HG02973 (cell line): ENCODE results near the gene CPNE2.
"Not testable (repeated sequence)": the region's sequence is repeated elsewhere in the genome, so short reads cannot be mapped to it uniquely, and the experiment has no call there.

ENCODE experiments used
- ATAC-seq: cut with Tn5 transposase; IDR thresholded peaks from one replicate; pipeline ENCODE4 v1.9.1; 2021; ENCODE audit warnings: moderate library complexity; ENCODE audit not compliant: unreplicated experiment

Gene CPNE2

GRCh38 chr16:57091975-57092785 lies at the start of gene CPNE2:
Gene CPNE2, plus strand, starts transcription at chr16:57092583. Its CDS starts 18,160 bp downstream, at chr16:57110743.
- no peak for ATAC-seq

DNA sequence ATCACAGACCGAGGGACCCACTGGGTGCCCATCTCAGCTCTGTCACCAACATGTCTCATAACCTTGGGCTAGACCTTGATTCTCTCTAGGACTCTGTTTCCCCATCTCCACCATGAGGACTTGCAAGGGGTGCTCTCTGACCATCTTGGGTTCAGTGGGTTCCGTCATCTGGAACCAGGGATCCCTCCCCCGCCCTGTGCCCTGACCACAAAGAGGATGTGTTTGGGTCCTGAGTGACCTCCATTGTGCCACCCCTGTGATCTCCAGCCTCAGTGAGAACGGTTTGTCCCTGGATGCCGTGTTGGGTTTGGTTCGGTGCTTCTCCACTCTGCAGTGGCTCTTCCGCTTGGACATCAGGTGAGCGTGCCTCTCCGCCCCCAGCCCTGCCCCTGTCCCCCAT lies 49.1 kb upstream of the CPNE2 start:
- no peak for ATAC-seq

DNA sequence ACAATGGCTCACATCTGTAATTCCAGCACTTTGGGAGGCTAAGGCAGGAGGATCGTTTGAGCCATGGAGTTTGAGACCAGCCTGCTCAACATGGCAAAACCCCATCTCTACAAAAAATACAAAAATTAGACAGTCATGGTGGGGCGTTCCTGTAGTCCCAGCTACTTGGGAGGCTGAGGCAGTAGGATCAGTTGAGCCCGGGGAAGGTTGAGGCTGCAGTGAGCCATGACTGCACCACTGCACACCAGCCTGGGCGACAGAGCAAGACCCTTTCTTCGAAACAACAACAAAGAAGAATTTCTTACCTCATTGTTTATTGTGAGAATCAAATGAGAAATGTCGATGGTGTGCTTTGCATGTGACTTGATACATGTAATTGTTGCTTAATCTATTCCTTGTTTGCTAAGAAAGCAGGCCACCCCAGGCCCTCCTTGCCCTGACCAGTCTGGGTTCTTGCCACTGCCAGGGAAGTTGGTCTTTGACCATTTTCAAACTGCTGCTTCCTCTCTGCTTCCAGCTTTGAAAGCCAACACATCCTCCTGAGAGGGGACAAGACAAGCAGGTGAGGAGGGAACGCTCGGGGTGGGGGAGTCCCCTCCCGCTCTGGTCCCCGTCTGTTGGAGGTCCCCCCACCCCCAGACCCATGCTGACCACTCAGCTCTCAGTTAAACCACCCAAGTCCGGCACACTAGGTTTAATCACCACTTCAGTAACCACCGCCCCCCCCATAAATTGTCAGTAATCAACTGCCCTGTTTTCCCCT lies 47.3 kb upstream of the CPNE2 start:
- ATAC-seq = no peak

GRCh38 chr16:57045694-57046381 lies 46.5 kb upstream of the CPNE2 start:
- ATAC-seq = no peak

DNA sequence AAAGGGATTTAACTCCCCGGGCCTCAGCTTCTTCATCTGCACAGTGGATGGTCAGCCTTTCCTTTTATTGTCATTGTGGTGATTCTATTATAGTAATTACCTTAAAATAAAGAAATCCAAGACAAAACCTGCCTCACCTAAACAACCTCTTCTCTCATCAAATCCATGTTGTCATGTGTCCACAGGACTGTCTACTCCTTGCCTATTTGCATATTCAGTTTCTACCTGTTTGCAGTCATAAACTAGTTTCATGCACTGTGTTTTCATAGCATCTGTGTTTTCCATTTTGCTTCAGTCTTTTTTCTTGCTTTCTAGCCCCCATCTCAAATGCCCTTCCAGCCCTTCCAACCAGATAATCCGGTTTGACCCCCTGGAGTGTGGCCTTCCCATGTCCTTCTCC lies 44.3 kb upstream of the CPNE2 start:
- ATAC-seq = no peak

DNA sequence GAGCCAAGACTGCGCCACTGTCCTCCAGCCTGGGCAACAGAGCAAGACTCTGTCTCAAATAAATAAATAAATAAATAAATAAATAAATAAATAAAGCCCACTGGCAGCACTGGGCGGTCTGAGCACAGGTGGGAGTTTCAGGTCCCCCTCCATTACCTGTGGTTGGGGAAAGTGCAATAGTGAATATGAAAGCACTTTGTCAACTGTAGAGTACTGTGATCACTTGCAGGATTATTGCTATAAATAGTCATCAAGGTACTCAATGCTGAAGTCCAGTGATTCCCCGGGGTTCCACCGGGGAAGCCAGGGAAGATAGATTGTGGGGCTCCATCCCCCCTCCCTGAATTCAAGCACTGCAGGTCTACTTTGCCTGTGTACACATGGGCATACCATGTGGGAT lies 42.7 kb upstream of the CPNE2 start:
- ATAC-seq = peak; percentile 51

GRCh38 chr16:57051696-57052228 lies 40.6 kb upstream of the CPNE2 start:
- ATAC-seq = no peak

DNA sequence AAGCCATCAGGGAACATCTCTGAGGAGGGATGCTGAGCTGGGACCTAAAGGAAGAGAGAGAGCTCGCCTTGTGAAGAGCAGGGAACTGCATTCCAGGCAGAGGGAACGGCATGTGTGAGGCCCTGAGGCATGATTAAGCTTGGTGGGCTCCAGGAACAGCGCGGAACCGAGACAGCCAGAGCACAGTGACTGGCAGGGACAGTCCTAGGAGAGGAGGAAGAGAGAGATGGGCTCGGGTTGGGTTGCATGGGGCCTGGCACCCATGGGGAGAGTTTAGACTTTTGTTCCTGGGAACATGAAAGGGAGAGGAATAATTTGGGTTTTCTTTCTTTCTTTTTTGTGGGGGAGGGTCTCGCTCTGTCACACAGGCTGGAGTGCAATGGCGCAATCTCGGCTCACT lies 39.2 kb upstream of the CPNE2 start:
- no peak for ATAC-seq

- no peak for ATAC-seq
Measured at GRCh38 chr16:57054338-57054737, 38.0 kb upstream of the CPNE2 start.

- no peak for ATAC-seq
Measured at GRCh38 chr16:57054771-57055170, 37.6 kb upstream of the CPNE2 start.

DNA sequence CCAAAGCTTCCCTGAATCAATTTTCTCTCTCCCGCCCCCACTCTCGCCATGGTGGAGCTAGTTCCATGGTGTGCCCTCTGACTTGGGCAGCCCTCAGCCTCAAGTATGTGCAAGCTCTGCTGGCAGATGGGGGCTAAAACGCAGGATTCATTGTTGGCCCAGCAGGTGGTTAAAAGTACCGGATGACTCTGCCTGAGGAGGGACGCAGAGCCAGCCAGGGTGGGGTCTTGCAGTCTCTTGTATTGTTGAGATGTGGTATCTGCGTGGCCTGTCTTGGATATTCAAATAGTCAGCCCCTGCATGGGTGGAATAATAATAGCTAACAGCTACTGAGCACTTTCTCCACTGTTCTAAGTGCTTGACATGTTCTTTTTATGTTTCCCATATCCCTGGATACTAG lies 36.7 kb upstream of the CPNE2 start:
- ATAC-seq = no peak

DNA sequence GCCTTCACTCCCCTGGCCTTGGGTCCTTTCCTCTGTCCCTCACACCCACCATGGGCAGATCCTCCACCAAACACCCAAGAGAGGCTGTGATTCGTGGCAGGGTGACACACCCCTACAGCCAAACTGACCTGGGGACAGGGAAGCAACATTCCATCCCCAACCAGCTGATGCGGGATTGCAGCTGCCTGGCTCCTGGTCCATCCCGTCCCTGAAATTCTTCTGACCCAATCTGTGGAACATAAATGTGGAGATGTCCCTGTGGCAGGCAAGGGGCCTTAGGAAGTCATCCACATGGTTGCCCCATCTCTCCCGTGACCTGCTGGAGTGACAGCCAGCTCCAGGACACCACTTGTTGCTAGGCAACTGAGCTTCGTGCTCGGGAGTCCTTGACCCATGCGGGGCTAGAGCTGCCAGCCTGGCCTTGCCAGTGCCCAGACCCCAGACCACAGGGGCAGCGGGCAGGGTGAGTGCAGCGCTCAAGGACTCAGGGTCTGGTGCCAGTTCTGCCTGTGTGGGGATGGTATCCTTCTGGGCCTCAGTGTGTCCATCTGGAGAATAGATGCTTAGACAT lies 34.0 kb upstream of the CPNE2 start:
- no peak for ATAC-seq

DNA sequence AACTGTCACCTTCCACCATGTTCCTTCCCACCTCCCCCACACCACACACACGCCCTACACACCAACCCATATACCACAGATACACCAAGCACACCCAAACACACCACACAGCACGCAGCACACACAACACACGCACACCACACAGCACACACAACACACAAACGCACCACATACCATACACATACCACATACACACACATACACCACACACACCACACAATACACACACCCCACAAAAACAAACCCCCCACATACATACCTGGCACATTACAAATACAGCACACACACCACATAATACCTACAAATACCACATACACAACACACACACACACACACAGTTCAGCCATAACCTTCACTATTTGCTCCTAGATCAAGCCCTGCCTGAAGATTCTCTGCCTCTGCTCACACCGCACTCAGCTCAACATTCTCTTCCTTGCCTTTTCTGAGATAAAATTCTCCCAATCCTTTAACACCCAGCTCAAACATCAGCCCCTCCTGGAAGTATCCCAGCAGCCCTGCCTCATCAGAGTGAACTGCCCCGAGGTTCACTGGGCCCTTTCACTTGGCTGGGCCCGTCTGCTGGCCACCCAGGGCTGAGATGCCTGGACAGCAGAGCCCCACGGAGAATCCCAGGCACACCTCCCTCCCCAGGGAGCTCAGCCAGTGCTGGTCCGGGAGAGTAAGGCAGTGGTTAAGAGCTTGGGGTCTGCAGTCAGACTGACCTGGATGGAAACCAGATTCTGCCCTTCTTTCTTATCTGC lies 31.9 kb upstream of the CPNE2 start:
- ATAC-seq = no peak

DNA sequence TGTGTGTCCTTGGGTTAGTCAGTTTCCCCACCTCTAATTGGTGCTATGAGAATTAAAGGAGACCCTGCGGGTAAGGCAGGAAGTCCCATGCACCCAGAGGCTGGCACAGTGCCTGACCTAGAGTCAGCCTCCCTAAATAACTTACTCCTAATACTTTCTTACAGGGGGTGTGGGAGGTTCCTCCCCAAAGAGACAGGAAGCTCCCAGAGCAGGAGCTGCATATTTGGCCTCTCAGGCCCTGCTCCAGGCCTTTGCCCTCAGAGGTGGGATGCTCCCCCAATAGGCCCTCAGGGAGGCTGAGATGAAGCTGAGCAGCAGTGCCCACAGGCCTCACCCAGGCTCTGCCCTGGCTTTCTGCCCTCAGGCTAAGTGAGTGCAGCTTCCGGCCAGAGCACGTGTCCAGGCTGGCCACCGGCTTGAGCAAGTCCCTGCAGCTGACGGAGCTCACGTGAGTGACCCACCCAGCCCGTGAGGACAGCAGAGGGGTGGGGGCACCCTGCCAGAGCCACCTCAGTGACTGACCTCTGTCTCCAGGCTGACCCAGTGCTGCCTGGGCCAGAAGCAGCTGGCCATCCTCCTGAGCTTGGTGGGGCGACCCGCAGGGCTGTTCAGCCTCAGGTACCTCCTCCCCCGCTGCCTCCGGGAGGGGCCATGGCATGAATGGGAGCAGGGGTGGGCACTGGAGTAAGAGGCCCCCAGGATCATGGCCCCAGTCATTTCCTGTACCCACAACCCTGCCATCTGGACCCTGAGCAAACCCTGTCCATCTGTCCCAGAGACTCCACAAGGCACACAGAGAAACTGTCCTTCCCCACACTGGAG lies 31.1 kb upstream of the CPNE2 start:
- no peak for ATAC-seq

- no peak for ATAC-seq
Measured at GRCh38 chr16:57062329-57062728, 30.1 kb upstream of the CPNE2 start.

GRCh38 chr16:57063189-57063588 lies 29.2 kb upstream of the CPNE2 start:
- not testable (repeated sequence) for ATAC-seq

DNA sequence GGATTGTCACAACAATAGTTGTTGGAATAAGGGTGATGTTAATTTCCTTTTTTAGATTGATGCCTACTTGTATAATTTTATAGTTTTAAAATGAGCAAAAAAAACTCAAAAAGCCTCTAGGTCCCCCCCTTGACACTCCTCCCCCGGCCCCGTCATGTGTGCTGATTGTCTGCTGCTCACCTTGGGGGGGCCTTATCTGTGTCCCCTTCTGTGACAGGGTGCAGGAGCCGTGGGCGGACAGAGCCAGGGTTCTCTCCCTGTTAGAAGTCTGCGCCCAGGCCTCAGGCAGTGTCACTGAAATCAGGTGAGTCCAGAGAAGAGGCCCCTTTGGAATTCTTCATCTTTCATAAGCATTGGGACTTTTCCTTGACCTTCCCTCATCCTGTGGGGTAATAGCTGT lies 27.4 kb upstream of the CPNE2 start:
- ATAC-seq = no peak

- ATAC-seq = no peak
Measured at GRCh38 chr16:57066625-57067024, 25.8 kb upstream of the CPNE2 start.

GRCh38 chr16:57067347-57067746 lies 25.0 kb upstream of the CPNE2 start:
- no peak for ATAC-seq

GRCh38 chr16:57069053-57069452 lies 23.3 kb upstream of the CPNE2 start:
- ATAC-seq = no peak
